Keratinocyte (primary cell): ENCODE data around the gene TRAPPC2L. TPM values are rescaled to one million over a fixed set of nuclear protein-coding genes. Genes with fewer than 3 reads are reported as not detected.

Experiments
- DNase-seq: peaks from one replicate; pipeline ENCODE4 v3.0.0-alpha.2; 2011; ENCODE audit warnings: low read depth, missing footprints, low spot score
- FAIRE-seq: peaks from 2 replicates; lab custom pipeline; 2011; peaks lifted over from hg19 to GRCh38; lab: Jason Lieb, UNC
- H2AFZ ChIP-seq: 2 replicates; pipeline ENCODE4 v1.6.0; 2012; ENCODE audit warnings: low read length, control low read depth, inconsistent platforms; ENCODE audit not compliant: control insufficient read depth
- H3K27ac ChIP-seq: 2 replicates; pipeline ENCODE4 v1.5.1; 2011; ENCODE audit warnings: low read length; ENCODE audit not compliant: control insufficient read depth, insufficient read depth
- H3K27me3 ChIP-seq: 3 replicates; pipeline ENCODE4 v1.6.0; 2011; ENCODE audit warnings: low read length; ENCODE audit not compliant: control insufficient read depth, insufficient read depth; ENCODE audit errors: extremely low read depth
- H3K36me3 ChIP-seq, 2 experiments: 2 replicates in 1 of 2; 3 replicates in 1 of 2; pipeline ENCODE4 v1.5.1; 2011; ENCODE audit warnings: low read length in 2 of 2, mild to moderate bottlenecking in 1 of 2; ENCODE audit not compliant: control insufficient read depth in 2 of 2, insufficient read depth in 2 of 2; ENCODE audit errors: extremely low read depth in 1 of 2
- H3K4me1 ChIP-seq: 3 replicates; pipeline ENCODE4 v1.5.1; 2011; ENCODE audit warnings: low read length; ENCODE audit not compliant: control insufficient read depth, insufficient read depth; ENCODE audit errors: extremely low read depth
- H3K4me2 ChIP-seq: 3 replicates; pipeline ENCODE4 v1.6.0; 2011; ENCODE audit warnings: low read depth, low read length; ENCODE audit not compliant: control insufficient read depth, insufficient read depth; ENCODE audit errors: extremely low read depth
- H3K4me3 ChIP-seq, 3 experiments: fragments of 200-600 bp in 1 of 3; sonication (generic) in 1 of 3; 2 replicates in 2 of 3; 3 replicates in 1 of 3; pipeline ENCODE4 v1.5.1; 2011 to 2016; ENCODE audit warnings: low read length in 3 of 3, mild to moderate bottlenecking in 3 of 3, control low read depth in 2 of 3, inconsistent platforms in 1 of 3, low read depth in 1 of 3, mixed read lengths in 1 of 3, mixed run types in 1 of 3, moderate library complexity in 1 of 3; ENCODE audit not compliant: control insufficient read depth in 2 of 3, insufficient read depth in 2 of 3; ENCODE audit errors: extremely low read depth in 1 of 3
- H3K79me2 ChIP-seq: 2 replicates; pipeline ENCODE4 v1.6.0; 2012; ENCODE audit warnings: low read length; ENCODE audit not compliant: control insufficient read depth, insufficient read depth
- H3K9ac ChIP-seq: 3 replicates; pipeline ENCODE4 v1.6.0; 2011; ENCODE audit warnings: low read length; ENCODE audit not compliant: control insufficient read depth, insufficient read depth; ENCODE audit errors: extremely low read depth
- H3K9me1 ChIP-seq: 3 replicates; pipeline ENCODE4 v1.6.0; 2011; ENCODE audit warnings: low read length; ENCODE audit not compliant: control insufficient read depth, insufficient read depth; ENCODE audit errors: extremely low read depth
- H3K9me3 ChIP-seq: 2 replicates; pipeline ENCODE4 v1.5.1; 2012; ENCODE audit warnings: low read depth, low read length; ENCODE audit not compliant: control insufficient read depth
- H4K20me1 ChIP-seq: 3 replicates; pipeline ENCODE4 v1.6.0; 2011; ENCODE audit warnings: low read length; ENCODE audit not compliant: control insufficient read depth, insufficient read depth; ENCODE audit errors: extremely low read depth
- EZH2 ChIP-seq: IDR thresholded peaks from one replicate; pipeline ENCODE4 v1.6.1; 2012; ENCODE audit warnings: inconsistent platforms, mild to moderate bottlenecking, low read length, moderate library complexity
- dilution Hi-C: fragments of 300-500 bp; cut with MboI; formaldehyde crosslinking; loops from one replicate; pipeline ENCODE4 v1.7.0; 2020; ENCODE audit warnings: low sequenced_read_pairs; ENCODE audit not compliant: extremely low pct_ligation_motif_present
- polyA plus RNA-seq, 5 experiments: library from polyadenylated mRNA; depleted of rRNA in 3 of 5; stranded (reverse) in 3 of 5; stranded (forward) in 1 of 5; unstranded in 1 of 5; fragments of >200 nt; gene quantifications; 1 replicate in 1 of 5; 2 replicates in 3 of 5; 3 replicates in 1 of 5; pipeline versions ENCODE4 v1.2.1 to v1.2.3, GENCODE V29; 2011 to 2012; ENCODE audit warnings: missing spikeins in 2 of 5, low read depth in 1 of 5, low replicate concordance in 1 of 5
- TF ChIP-seq, protein P1 (sequence below), 3 experiments: IDR thresholded peaks in 1 of 3; conservative IDR thresholded peaks in 1 of 3; optimal IDR thresholded peaks in 1 of 3; 2 replicates in 2 of 3; 3 replicates in 1 of 3; pipeline versions ENCODE3 to v1.5.1; 2011; ENCODE audit warnings: low read length in 3 of 3, mild to moderate bottlenecking in 3 of 3, moderate library complexity in 2 of 3, control low read depth in 1 of 3, inconsistent platforms in 1 of 3; ENCODE audit not compliant: insufficient read depth in 2 of 3; ENCODE audit errors: extremely low read depth in 1 of 3

The TRAPPC2L gene
- polyA plus RNA-seq, 1 donor (not counting 4 experiments of a cell fraction or from before 2014, with no cell fraction given) = 139 TPM

DNA sequence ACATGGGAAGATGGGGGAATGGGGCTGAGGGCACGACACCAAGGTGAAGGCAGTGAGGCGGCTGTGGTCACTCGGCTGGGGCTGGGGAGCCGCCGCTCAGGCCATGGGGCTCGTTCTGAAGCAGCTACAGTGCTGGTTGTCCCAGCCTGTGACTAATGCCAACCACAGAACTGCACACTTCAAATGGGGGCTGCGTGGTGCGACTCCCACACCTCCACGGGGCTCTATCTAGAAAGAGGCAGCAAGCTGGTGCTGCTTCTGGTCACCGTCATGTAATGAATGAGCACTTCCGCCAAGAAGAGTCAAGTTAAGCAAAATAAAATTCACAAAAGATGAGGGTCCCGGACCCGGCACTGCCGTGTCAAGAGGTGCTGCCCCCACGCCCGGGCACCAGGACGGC is 20.1 kb upstream of the TRAPPC2L start:
- Histone ChIP-seq H3K36me3 (peaks cover 0 to 21% of the 10 kb centered on the region in 2 experiments), H3K9me1 (no peaks in the 10 kb centered on the region), H3K4me1 (no peaks in the 10 kb centered on the region), H3K4me3 (no peak overlapping the region), H3K27me3 (no peaks in the 10 kb centered on the region), H3K4me2 (no peak overlapping the region), H3K27ac (no peak overlapping the region), H3K9me3 (no peaks in the 10 kb centered on the region), H2AFZ (no peak overlapping the region), H4K20me1 (no peaks in the 10 kb centered on the region), H3K9ac (no peak overlapping the region), H3K79me2 (no peaks in the 10 kb centered on the region)
- dilution Hi-C loops = no loop called here
- no peak for FAIRE-seq
- no peak for TF ChIP-seq EZH2
- DNase-seq = no peak

- FAIRE-seq (no peak), DNase-seq (no peak)
- H3K4me1 ChIP-seq = no peaks in the 10 kb centered on the region
- H3K4me3 ChIP-seq = no peak overlapping the region
- no peaks in the 10 kb centered on the region for H3K79me2 ChIP-seq
- peaks cover 0 to 21% of the 10 kb centered on the region in 2 experiments for H3K36me3 ChIP-seq
- no peaks in the 10 kb centered on the region for H3K9me1 ChIP-seq
- TF ChIP-seq, protein P1, sequence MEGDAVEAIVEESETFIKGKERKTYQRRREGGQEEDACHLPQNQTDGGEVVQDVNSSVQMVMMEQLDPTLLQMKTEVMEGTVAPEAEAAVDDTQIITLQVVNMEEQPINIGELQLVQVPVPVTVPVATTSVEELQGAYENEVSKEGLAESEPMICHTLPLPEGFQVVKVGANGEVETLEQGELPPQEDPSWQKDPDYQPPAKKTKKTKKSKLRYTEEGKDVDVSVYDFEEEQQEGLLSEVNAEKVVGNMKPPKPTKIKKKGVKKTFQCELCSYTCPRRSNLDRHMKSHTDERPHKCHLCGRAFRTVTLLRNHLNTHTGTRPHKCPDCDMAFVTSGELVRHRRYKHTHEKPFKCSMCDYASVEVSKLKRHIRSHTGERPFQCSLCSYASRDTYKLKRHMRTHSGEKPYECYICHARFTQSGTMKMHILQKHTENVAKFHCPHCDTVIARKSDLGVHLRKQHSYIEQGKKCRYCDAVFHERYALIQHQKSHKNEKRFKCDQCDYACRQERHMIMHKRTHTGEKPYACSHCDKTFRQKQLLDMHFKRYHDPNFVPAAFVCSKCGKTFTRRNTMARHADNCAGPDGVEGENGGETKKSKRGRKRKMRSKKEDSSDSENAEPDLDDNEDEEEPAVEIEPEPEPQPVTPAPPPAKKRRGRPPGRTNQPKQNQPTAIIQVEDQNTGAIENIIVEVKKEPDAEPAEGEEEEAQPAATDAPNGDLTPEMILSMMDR (optimal IDR thresholded peaks at IDR 0.05 in 1 of 3, IDR thresholded peaks at IDR 0.05 in 1 of 3, conservative IDR thresholded peaks at IDR 0.05 in 1 of 3; ENCODE audit: extremely low read depth in 1 of 3, insufficient read depth in 2 of 3, low read length in 3 of 3) = no peak
- no peak for TF ChIP-seq EZH2
- H3K9me3 ChIP-seq = no peaks in the 10 kb centered on the region
- H4K20me1 ChIP-seq = no peaks in the 10 kb centered on the region
- H3K4me2 ChIP-seq = no peak overlapping the region
- H3K27ac ChIP-seq = no peak overlapping the region
- H3K9ac ChIP-seq = no peak overlapping the region
- dilution Hi-C loops = no loop called here
- no peaks in the 10 kb centered on the region for H3K27me3 ChIP-seq
- no peak overlapping the region for H2AFZ ChIP-seq
These were observed 19.1 kb upstream of the TRAPPC2L start for GRCh38 chr16:88837806-88838205.

DNA sequence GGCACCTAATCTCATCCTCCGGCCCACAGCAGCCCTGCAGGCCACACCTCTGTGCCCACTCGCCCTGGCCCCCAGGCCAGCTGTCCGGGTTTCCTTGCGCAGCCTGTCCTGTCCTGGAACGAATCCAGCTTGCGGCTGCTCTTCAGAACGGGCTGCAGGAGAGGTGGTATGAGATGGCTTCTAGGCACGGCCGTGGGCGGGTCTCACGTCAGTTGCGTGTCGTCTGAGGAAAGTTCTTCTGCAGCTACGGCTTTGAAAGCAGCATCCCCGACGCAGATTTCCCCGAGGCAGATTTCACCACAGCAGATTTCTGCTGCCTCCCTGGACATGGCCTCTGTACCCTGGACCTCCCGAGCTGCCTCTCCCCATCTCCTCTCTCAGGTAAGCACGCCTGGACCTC is 18.4 kb upstream of the TRAPPC2L start:
- Histone ChIP-seq H3K9ac (no peak overlapping the region), H3K79me2 (no peaks in the 10 kb centered on the region), H2AFZ (no peak overlapping the region), H3K9me3 (no peaks in the 10 kb centered on the region), H3K27me3 (no peaks in the 10 kb centered on the region), H3K4me2 (no peak overlapping the region), H3K4me3 (no peak overlapping the region), H3K36me3 (peaks cover 0 to 21% of the 10 kb centered on the region in 2 experiments), H3K4me1 (no peaks in the 10 kb centered on the region), H4K20me1 (no peaks in the 10 kb centered on the region), H3K9me1 (no peaks in the 10 kb centered on the region), H3K27ac (no peak overlapping the region)
- TF ChIP-seq, protein P1 (optimal IDR thresholded peaks at IDR 0.05 in 1 of 3, IDR thresholded peaks at IDR 0.05 in 1 of 3, conservative IDR thresholded peaks at IDR 0.05 in 1 of 3; ENCODE audit: extremely low read depth in 1 of 3, insufficient read depth in 2 of 3, low read length in 3 of 3) = no peak
- TF ChIP-seq EZH2 = no peak
- dilution Hi-C loops = no loop called here
- DNase-seq = no peak
- no peak for FAIRE-seq
